Activated effector memory CD4-positive, alpha-beta T cell treated with anti-CD3 and anti-CD28 coated beads, Interleukin-2, amount 50 U/mL, for 16 hours (primary cell): Measurements from ENCODE around the gene OR2T34.
"Not testable (repeated sequence)": the region's sequence is repeated elsewhere in the genome, so short reads cannot be mapped to it uniquely, and the experiment has no call there.

ENCODE experiments used
- DNase-seq: peaks from one replicate; pipeline ENCODE4 v3.0.0-alpha.2; 2020

OR2T34 gene

DNA sequence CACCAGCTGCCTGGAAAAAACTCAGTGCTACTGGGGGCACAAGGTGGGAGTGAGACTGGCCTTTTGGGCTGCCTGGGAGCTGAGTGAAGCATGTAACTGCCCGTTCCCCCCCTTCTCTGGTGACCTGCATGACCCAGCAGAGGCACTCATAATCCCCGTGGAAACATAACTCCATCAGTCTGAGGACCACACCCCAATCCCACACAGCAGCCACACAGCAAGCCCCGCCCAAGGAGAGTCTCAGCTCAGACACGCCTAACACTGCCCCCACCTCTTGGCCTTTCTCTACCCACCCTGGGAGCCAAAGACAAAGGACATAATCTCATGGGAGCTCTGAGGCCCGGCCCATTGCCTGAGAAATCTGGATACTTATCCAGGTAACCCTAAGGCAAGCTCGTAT is 23.5 kb downstream of the OR2T34 start:
- DNase-seq = not testable (repeated sequence)

DNA sequence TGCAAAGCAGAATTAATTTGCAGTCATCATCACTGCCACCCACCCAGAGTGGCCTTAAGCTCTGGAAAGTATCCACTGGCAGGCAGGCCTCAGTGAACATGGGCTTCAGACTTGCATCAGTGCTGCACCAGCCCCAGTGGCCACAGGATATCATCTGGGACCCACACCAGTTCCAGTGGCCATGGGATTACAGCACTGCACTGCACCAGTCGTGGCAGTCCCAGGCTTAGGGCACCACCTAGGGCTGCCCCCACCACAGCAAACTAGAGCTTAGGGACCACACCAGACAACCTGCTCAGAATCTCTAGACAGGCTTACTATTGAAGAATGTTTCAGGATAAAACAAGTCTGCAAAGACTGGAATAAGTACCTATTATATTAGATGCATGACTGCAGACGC is 27.2 kb downstream of the OR2T34 start:
- DNase-seq = not testable (repeated sequence)

- DNase-seq = not testable (repeated sequence)
These were observed 37.1 kb downstream of the OR2T34 start for GRCh38 chr1:248537449-248537848.
